LNCaP clone FGC (cell line): ENCODE data around the gene PGAP3.

Experiments used
- DNase-seq: peaks from one replicate; pipeline ENCODE4 v3.0.0-alpha.2; 2011; ENCODE audit warnings: low read depth
- H3K4me3 ChIP-seq: 2 replicates; pipeline ENCODE4 v1.5.1; 2011; ENCODE audit warnings: mild to moderate bottlenecking, low read depth, low read length, control low read depth
- TF ChIP-seq, protein P1 (sequence below): IDR thresholded peaks from 2 replicates; pipeline ENCODE4 v1.5.1; 2012; ENCODE audit warnings: mild to moderate bottlenecking; ENCODE audit not compliant: control insufficient read depth, insufficient read depth; ENCODE audit errors: extremely low read depth

PGAP3 gene

DNA sequence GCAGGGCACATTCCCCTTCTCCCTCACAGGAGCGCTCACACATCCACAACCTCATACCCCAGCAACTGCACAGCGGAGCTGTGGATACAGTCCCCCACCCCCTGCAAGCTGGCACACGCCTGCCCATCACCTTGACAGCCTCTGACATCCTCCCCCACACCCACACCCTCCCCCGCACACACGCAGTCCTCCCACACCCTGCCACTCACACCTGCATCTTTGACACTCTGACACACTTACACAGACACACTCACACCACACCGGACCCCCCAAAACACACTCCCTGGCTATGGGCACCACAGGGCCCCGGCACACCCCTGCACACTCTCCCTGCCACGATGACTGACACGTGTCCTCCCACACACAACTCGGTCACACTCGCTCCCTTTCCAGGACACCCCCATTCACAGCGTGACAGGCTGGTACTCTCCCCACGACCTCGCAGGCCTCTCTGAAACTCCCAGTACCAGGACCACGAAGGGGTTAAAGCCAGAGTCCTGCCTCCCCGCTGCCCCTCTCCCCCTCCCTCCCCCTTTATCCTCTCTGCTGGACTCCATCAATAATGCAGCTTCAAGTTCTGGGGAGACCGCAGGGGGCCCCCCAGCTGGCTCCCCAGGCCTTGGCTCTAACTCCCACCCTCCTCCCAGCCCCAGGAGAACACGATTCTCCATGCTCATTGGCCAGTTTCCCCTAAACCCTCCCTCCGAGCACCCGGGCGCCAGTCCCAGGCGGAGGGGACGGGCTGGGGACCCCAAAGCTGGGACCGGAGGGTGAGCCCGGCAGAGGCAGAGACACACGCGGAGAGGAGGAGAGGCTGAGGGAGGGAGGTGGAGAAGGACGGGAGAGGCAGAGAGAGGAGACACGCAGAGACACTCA lies 61.4 kb downstream of the PGAP3 start, which contains the start of gene PPP1R1B:
TSS of gene PPP1R1B (plus strand) at position 782 of the 876 bp plus-strand sequence. CDS start 441 bp downstream, outside the sequence.
- no peak within 1 kb of the TSS for H3K4me3 ChIP-seq

DNA sequence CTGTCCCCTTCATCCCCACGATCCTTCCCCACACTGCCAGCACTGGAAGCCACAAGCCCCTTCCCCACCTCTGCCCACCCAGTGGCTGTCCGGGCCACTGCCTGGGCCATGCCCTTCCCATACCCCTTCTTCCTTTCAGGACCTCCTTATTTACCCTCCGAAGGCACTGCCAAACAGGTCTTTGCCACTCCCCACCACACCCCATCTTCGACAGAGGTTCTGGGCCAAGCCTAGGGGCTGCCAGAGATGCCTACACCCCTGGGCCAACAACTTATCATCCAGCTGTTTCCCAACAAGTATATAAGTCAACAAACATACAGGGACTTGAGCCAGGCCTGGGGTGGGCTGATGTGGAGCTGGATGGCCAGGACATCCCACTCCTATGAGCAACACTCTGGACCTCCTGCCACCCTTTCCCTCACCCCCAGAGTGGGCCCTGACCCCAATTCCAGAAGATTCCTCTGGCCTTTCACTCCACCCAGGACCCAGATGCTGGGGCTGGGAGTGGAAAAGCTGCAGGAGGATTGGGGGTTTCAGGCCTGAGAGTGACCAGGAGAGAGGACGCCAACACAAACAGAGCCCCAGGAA lies 62.6 kb downstream of the PGAP3 start:
- DNase-seq: no peak
- H3K4me3 ChIP-seq: no peak overlapping the region
- TF ChIP-seq, protein P1, sequence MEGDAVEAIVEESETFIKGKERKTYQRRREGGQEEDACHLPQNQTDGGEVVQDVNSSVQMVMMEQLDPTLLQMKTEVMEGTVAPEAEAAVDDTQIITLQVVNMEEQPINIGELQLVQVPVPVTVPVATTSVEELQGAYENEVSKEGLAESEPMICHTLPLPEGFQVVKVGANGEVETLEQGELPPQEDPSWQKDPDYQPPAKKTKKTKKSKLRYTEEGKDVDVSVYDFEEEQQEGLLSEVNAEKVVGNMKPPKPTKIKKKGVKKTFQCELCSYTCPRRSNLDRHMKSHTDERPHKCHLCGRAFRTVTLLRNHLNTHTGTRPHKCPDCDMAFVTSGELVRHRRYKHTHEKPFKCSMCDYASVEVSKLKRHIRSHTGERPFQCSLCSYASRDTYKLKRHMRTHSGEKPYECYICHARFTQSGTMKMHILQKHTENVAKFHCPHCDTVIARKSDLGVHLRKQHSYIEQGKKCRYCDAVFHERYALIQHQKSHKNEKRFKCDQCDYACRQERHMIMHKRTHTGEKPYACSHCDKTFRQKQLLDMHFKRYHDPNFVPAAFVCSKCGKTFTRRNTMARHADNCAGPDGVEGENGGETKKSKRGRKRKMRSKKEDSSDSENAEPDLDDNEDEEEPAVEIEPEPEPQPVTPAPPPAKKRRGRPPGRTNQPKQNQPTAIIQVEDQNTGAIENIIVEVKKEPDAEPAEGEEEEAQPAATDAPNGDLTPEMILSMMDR: no peak

More for the DNA sequence above, 61.4 kb downstream of the PGAP3 start, which contains the start of gene PPP1R1B:
- DNase-seq: no peak
- TF ChIP-seq, protein P1: no peak

DNA sequence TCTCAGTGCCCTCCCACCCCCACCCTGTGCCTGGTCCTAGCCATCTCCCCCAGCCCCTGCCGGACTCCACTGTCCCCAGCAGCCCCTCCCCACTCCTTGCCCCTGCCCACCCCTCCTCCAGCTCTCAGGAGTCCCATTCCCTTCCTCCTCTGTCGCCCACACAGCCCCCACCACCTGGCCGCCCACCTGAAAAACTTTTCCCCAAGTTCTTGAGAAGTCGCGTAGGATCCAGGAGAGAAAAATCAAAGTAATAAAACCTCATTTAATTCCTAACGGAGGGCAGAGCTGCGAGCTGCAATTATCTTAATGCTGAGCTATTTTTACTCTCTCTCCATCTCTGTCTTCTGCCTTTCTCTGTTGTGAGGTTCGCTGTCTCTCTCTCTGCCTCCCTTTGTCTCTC lies 63.5 kb downstream of the PGAP3 start:
- DNase-seq: no peak
- TF ChIP-seq, protein P1: no peak
- no peak overlapping the region for H3K4me3 ChIP-seq

DNA sequence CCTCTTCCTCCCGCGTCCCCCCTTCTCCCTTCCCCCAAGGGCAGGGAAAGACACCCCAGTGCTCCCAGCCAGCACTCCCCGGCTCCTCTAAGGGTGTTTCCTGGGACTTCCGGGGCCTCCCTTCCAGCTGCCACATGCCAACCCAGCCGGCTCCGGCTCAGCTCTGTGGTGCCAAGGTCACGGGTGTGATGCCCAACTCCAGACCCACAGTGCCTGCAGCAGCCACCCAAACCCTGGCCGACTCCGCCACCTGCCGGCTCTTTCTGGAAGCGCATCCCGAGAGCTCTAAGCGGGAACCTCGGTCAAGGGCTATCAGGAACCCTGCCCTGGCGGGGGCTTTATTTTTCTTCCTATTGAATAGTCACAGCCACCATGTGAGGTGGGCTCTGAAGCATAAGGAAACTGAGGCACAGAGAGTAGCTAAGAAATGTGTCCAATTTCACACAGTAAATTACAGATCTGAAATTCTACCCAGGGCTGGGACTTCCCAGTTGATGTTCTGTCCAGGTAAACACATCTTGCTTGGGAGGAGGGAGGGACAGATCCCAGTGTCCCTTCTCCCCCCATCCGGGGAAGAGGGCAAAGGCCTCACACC lies 64.4 kb downstream of the PGAP3 start:
- H3K4me3 ChIP-seq: no peak overlapping the region
- peak; percentile 58 for DNase-seq
- TF ChIP-seq, protein P1: peak; percentile 91

DNA sequence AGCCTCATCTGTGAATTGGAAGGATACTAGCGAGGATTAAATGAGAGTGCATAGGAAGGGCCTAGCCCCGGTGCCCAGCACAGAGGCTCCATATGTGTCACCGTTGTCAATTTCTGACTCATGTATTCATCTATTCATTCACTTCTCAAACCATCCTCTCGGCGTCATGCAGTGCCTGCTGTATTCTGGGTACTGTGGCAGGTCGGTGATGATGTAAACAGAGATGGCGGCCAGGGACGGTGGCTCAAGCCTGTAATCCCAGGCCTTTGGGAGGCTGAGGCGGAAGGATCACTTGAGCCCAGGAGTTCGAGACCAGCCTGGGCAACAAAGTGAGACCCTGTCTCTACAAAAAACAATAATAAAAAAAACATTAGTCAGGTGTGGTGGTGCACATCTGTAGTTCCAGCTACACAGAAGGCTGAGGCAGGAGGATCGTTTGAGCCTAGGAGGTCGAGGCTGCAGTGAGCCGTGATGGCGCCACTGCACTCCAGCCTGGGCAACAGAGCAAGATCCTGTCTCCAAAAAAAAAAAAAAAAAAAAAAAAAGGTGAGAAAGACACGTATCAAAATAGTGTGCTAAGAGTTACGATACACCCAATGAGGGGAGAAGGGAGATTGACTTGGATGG lies 65.4 kb downstream of the PGAP3 start:
- no peak overlapping the region for H3K4me3 ChIP-seq
- TF ChIP-seq, protein P1: no peak
- DNase-seq: no peak

DNA sequence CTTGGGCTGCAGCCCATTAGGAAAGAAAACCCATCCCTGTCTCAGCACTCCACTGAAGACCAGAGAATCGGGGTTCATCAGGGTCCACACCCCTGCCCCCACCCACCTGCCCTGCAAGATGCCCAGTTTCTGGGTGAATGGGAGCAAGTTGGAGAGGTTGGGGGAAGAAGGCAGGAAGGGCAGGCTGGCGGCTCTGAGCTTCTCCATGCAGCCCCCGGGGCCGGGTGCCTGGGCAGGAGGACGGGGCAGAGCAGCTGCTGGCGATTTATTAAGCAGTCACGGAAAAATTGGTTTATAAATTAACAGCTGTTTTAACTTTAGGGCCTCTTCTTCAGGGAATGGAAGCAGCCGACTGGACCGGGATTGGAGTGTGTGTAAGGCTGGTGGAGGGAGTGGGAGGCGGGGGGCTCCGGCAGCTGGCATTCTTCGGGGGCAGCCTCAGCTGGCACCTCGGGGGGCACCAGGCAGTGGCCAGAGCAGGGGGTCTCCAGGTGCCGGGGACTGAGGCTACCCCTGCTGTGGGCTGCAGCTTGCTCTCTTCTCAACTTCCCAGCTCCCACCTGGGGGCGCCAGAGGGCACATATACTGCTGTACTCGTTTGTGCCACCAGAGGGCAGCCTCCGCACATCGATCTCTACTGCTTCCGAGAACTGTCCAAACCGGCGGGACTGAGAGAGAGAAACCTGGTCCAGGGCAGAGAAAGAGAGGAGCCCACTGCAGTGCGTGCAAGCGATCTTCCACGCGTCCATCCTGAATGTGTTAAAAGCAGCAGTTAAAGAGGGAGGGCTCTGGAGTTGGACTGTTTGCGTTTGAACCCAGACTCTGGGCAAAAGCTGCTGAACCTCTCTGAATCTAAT lies 66.1 kb downstream of the PGAP3 start:
- DNase-seq: no peak
- H3K4me3 ChIP-seq: no peak overlapping the region
- TF ChIP-seq, protein P1: peak; percentile 100
